KOPT-K1 (cell line): ENCODE results near the gene ANGEL2.

ENCODE experiments used
- H3K27ac ChIP-seq: fragments of 200-600 bp; sonication (generic); 2 replicates; pipeline ENCODE4 v1.5.1; 2016; ENCODE audit warnings: antibody characterized with exemption, mild to moderate bottlenecking, low read depth, low read length; ENCODE audit not compliant: poor library complexity, severe bottlenecking
- H3K36me3 ChIP-seq: fragments of 200-600 bp; sonication (generic); 2 replicates; pipeline ENCODE4 v1.5.1; 2017; ENCODE audit warnings: antibody characterized with exemption, mild to moderate bottlenecking, low read length, moderate library complexity; ENCODE audit not compliant: insufficient read depth
- H3K9me3 ChIP-seq: fragments of 200-600 bp; sonication (generic); 2 replicates; pipeline ENCODE4 v1.5.1; 2017; ENCODE audit warnings: antibody characterized with exemption, low read length, mild to moderate bottlenecking; ENCODE audit not compliant: insufficient read depth, poor library complexity, severe bottlenecking

Gene ANGEL2

DNA sequence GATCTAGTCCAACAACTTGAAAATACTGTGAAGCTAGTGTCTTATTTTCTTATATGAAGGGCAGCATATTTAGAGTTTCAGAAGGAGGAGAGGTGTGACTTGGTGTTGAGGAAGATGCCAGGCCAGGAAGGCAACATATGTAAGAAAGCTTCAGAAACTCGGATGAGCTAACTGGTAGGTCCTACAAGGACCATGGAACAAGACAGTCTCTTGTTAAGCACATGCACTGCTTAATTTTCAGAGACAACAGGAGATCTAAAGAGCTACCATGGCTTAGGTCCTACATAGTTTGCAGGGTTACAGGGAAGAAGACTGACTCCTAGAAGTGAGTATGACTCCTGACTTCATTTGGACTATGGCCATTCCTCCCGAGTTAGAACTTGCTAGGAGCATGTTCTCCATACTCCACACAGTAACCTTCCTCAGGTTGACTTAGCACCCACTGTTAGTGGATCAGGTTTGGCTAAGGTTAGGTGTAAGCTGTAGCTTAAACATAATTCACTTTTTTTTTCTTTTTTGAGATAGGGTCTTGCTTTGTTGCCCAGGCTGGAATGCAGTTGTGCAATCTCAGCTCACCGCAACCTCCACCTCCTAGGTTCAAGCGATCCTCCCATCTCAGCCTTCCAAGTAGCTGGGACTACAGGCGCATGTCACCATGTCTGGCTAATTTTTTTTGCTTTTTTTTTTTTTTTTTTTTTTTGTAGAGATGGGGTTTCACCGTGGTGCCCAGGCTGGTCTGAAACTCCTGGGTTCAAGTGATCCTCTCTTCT lies 31.0 kb downstream of the ANGEL2 start:
- Histone ChIP-seq H3K9me3 (no peaks in the 10 kb centered on the region), H3K27ac (no peak overlapping the region), H3K36me3 (peaks cover 22% of the 10 kb centered on the region)

DNA sequence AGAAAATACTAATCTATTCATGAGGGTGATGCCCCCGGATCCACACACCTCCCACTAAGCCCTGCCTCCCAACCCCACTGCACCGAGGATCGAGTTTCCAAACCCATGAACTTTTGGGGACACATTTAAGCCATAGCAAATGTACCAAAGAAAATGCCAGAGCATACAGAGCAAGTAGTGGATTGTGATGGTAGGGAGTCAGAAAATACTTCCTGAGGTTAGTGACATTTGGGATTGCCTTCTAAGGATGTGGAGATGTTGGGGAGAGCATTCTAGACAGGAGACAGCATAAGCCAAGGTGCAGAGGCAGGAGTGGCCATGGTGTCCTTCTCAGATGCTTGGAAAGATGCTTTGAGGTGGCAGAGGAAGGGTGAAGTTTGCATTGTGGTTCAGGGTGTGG lies 32.2 kb downstream of the ANGEL2 start:
- H3K9me3 ChIP-seq, result no peaks in the 10 kb centered on the region
- peaks cover 11% of the 10 kb centered on the region for H3K36me3 ChIP-seq
- no peak overlapping the region for H3K27ac ChIP-seq

DNA sequence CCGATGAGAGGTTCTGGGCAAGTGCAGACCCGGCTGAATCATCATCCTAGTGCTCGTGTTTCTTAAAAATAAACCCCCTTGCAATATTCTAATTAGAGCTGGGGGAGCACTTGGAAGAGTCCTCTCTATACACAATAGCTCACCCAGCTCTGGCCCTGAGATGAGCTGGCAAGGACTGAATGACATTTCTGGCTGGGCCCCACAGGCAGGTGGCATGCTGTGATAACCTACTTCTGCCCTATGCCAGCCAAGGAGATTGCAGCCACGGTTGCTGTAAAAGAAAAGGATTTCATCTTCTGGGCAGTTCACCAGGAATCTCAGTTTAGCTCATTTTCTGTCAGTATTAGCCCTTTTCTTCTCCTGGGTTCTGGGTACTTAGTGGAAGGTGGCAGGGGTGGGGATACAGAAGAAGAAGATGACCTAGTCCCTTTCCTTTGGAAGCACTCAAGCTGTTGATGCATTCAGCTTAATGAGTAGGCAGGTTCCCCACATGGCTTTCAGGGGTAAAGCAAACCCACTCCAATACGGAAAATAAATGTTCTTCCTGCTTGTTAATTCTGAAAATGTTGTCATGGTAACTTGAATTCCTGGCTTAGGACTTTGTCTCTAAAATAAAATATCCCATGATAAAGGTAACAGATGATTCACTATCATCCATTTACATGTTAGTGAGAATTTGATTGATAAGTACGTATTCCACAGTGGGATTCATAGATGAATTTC lies 33.1 kb downstream of the ANGEL2 start:
- no peaks in the 10 kb centered on the region for H3K9me3 ChIP-seq
- no peak overlapping the region for H3K27ac ChIP-seq
- peaks cover 9% of the 10 kb centered on the region for H3K36me3 ChIP-seq

DNA sequence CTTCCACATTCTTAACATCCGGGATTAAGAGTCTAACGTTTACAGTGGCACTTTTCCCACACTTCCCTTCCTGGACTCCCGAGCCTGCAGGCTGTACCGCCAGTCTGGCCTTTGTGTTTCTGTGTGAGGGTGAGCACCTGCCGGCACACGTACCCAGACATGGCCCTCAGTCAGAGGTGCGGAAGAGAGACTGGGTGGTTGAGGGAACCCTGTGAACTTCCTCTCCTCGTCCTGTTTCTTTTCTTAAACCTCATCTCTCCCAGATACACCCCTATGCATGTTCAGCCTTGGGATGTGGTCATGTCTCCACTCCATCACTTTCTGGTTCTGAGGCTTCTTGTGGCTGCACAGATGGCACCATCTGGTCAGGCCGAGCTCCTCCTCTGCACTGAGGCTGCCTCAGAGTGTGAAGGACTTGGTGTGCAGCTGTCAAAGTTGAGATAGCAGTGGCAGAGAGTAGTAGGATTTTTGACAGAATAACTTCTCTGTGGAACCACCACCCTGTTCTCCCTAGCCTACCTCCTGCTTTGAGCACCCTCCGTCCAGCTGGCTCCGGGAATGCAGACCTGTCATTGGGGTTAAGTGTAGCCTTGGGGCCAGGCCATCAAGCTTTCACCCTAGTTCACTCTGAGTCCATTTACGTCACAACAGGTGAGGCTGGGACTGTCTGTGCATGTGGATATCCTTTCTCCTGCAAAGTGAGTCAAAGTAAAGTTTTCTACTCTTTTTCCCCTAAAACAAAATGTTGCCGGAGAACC lies 33.9 kb downstream of the ANGEL2 start:
- H3K9me3 ChIP-seq, result no peaks in the 10 kb centered on the region
- H3K27ac ChIP-seq, result peak overlapping the region; percentile 1
- H3K36me3 ChIP-seq, result peaks cover 9% of the 10 kb centered on the region; the same call in 1 of the 2 replicates

GRCh38 chr1:212981025-212981495 lies 34.6 kb downstream of the ANGEL2 start:
- Histone ChIP-seq H3K36me3 (peaks cover 16% of the 10 kb centered on the region; the same call in 1 of the 2 replicates), H3K27ac (peak overlapping the region; percentile 1), H3K9me3 (no peaks in the 10 kb centered on the region)

GRCh38 chr1:212980123-212980785 lies 35.4 kb downstream of the ANGEL2 start:
- Histone ChIP-seq H3K9me3 (no peaks in the 10 kb centered on the region), H3K27ac (no peak overlapping the region), H3K36me3 (peaks cover 24% of the 10 kb centered on the region; the same call in 1 of the 2 replicates)

DNA sequence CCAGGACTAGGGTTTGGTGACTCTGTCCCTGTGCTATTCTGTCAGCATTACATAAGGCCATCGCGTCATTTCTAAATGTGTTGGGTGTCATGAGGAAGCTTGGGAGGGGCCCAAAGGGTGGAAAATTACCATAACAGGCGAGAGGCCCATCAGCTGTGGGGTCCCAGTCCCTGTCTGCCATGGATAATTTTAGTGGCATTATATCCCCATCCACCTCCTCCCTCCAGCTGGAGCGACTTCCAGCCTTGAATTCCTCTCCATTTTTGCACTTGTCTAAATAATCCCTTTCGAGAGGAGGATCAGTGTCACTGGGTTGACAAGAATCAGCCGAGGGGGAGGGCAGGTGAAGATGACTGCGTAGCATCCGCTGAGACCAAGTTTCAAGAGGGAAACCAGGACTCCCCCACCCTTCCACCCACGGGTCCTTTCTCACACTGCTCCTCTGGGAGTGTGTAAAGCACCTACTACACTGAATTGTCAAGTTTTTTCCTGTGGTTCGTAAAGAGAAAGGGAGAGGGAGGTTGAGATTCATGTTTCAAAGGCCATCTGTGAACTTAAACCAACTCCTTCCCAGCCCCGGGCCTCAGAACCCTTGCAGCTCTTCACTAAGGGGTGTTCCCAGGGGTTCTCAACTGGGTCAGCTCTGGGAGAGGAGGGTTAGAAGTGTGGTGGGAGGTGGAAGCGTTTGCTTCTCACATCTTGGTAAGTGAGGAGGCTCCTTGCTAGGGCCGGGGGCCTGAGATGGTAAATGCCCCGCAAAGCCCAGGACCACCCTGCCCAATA lies 36.1 kb downstream of the ANGEL2 start:
- Histone ChIP-seq H3K27ac (no peak overlapping the region), H3K9me3 (no peaks in the 10 kb centered on the region), H3K36me3 (peaks cover 31% of the 10 kb centered on the region; the same call in 1 of the 2 replicates)

DNA sequence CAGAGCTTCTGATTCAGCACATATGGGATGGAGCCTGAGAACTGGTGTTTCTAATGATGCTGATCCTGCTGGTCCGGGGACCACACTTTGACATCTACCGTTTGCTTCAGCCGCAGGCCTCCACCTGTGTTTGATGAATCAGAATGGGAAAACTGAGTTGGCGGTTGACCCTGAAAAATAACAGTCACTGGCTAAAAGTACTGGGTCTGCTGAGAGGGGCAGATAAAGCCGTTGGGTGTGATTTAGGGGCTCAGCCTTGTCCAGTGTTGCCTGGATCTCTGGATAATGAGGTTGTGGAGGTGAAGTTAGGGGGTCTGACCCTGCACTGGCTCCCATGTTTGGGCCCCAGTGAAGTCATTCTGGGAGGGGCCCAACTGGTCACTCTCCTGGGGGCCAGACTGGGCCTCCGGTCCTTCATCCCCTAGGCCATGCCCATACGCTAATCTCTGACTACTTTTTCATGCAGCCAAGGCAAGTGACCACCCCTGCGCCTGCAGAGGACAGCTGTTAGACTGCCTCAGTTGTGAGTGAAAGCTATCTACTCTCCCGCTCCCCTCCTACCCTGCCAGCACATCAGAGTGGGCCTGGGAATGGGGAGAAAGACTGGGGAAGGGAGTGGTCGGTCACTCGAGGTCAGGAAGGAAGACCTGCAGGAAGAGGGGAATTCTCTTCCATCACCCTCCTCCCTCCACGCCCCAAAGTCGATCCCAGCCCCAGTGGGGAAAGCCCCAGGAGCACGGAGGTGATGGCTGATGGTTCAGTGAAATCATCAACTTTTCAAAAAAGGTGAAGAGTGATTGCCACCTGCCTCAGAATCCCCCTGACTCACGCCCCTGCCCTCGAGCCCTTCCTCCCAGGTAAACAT lies 37.7 kb downstream of the ANGEL2 start:
- Histone ChIP-seq H3K36me3 (peaks cover 43% of the 10 kb centered on the region; the same call in 1 of the 2 replicates), H3K9me3 (no peaks in the 10 kb centered on the region), H3K27ac (no peak overlapping the region)

DNA sequence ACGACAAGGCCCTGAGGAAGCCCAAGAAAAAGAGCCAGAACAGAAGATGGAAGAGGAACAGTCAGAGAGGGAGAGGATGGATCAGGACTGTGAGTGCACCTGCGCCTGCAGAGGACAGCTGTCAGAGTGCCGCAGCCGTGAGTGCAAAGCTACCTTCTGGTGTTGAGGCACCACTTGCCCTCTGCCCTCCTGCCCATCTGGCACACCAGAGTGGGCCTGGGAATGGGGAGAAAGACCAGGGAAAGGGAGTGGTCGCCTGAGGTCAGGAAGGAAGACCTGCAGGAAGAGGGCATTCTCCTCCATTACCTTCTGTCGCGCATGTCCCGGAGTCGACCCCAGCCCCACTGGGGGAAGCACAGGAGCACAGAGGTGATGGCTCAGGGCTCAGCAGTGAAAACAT lies 39.1 kb downstream of the ANGEL2 start:
- no peaks in the 10 kb centered on the region for H3K9me3 ChIP-seq
- H3K27ac ChIP-seq, result no peak overlapping the region
- peaks cover 54% of the 10 kb centered on the region; the same call in 1 of the 2 replicates for H3K36me3 ChIP-seq

DNA sequence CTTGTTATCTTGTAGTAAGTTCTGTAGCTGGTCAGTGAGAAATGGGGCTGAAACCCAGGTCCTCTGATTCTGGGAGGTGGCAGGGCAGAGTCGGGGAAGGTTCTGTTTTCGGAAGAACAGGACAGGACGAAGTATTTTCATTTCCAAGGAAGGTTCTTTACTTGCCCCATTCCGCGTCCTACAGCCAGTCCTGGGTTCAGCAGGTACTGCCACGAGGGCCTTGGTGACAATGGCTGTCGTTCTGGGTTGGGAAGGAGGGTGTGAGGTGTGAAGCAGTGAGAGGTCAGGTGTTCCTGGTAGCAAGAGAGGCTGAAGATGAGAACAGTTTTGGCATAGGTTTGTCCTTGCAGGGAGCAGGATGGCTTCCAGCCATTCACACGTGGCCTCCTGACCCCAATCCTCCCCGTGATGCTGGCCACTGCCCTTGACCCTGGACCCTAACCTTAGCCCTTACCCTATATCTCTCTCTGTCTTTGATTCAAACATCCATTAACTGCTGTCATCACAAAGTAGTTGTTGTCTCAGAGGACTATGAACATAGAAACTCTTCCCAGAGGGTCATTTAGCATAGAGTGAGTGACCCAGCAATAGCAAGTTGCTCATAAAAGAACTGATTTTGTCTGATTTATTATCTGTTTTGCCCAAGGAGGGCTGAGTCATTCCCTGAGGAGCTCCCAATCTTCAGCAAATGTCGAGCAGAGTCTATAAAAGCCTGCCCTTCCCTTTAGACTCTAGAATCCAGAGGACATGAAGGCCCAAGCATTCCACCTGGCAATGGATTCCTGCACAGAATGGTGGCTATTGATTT lies 40.4 kb downstream of the ANGEL2 start:
- Histone ChIP-seq H3K9me3 (no peaks in the 10 kb centered on the region), H3K27ac (no peak overlapping the region), H3K36me3 (peaks cover 55% of the 10 kb centered on the region; the same call in 1 of the 2 replicates)

DNA sequence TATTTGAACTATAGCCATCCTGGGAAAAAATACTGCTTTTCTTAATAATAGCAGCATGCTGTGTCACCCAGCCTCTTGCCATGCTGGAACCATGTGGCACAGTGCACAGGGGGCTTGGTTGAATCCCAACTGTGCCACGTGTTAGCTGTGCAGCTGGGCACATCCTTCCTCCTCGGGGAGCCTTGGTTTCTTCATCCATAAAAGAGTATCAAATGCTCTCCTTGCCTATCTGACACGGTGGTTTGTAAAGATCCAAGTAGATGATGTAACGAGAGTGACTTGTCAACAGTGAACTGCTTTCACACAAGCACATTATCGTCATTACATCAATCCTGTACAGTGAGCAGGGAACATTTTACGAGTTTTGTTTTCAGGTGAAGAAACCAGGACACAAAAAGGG lies 41.0 kb downstream of the ANGEL2 start:
- H3K27ac ChIP-seq, result no peak overlapping the region
- peaks cover 60% of the 10 kb centered on the region; the same call in 1 of the 2 replicates for H3K36me3 ChIP-seq

GRCh38 chr1:212973899-212974298 lies 41.8 kb downstream of the ANGEL2 start:
- peaks cover 61% of the 10 kb centered on the region; the same call in 1 of the 2 replicates for H3K36me3 ChIP-seq
- no peak overlapping the region for H3K27ac ChIP-seq
- H3K9me3 ChIP-seq, result no peaks in the 10 kb centered on the region

More for the DNA sequence above, 41.0 kb downstream of the ANGEL2 start:
- H3K9me3 ChIP-seq, result no peaks in the 10 kb centered on the region
